ENCODE results near the gene SLC19A2. TPM values are rescaled to one million over a fixed set of nuclear protein-coding genes. Genes with fewer than 3 reads are reported as not detected.

The SLC19A2 gene
- polyA plus RNA-seq, 1 of the 3 experiments (the other 2 are of a cell fraction) = 3.4 TPM

DNA sequence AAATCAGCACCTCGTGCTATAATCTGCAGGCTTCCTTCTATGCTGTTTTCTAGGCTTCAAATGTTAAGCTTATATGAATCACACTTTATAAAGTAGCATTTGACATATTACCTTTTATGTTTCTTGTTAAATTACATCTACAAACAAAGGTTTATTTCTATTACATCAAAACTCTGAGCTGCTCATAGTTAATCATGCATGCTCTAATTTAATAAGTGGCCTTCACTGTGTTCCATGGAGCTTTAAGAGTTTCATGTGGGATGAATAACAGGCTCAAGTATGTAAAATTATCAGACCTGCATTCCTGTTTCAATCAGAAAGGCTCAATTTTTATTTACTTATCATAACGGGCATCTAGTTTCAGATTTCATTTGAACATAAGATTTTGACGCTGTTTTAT, 13.0 kb downstream of the SLC19A2 start:
- 85% methylated on average over 3 of the region's 3 CpGs for WGBS (ENCODE audit: low lambda C conversion rate)
- POLR2A ChIA-PET = no interaction called here

DNA sequence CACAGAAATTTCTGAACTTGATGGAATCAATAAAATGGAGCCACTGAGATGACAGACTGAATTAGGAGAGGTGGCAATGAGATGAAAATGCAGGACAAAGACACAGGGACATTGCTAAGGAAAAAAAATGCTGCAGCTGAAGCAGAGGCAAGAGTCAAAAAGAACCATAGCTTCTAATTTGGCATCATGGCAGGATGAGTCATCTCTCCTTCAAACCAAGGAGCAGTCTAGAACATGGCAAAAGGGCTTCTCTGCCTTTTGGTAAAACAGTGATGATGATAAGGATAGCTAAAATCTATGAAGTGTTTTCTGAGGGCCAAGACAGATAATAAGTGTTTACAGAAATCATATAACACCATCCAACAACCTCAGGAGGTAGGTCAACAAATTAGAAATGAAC, 16.8 kb downstream of the SLC19A2 start:
- Histone ChIP-seq H3K4me2 (no peak overlapping the region), H3K79me2 (ENCODE audit: insufficient read depth) (no peaks in the 10 kb centered on the region), H3K9me2 (no peaks in the 10 kb centered on the region), H3K36me3 (replicated peaks in 1 of 2; ENCODE audit: control insufficient read depth in 1 of 2, insufficient read depth in 2 of 2, low read length in 1 of 2) (peaks cover 6 to 32% of the 10 kb centered on the region in 2 experiments), H3K27ac (ENCODE audit: low read depth in 2 of 2, low read length in 1 of 2) (no peak overlapping the region), H3K4me3 (ENCODE audit: low read depth in 2 of 2, low read length in 1 of 2) (no peak overlapping the region), H2AFZ (ENCODE audit: low read depth) (no peak overlapping the region), H4K20me1 (ENCODE audit: insufficient read depth) (no peaks in the 10 kb centered on the region), H3K9ac (no peak overlapping the region), H3K27me3 (ENCODE audit: insufficient read depth) (no peaks in the 10 kb centered on the region), H3F3A (replicated peaks; ENCODE audit: insufficient read depth) (no peaks in the 10 kb centered on the region), H3K9me3 (no peaks in the 10 kb centered on the region), H3K4me1 (ENCODE audit: control insufficient read depth in 1 of 2, insufficient read depth in 2 of 2, low read depth in 1 of 2, low read length in 1 of 2) (no peaks in the 10 kb centered on the region; a peak in 1 of 4 replicates)
- ChIA-PET POLR2A (no interaction called here), CTCF (interaction anchor here (1.3 to 2.1 kb wide), 3 partner anchors 8 to 243 kb away, joined by 3 to 14 read pairs (median 4); no protein-coding TSS in a partner anchor)
- TF ChIP-seq ELF1 (IDR thresholded peaks at IDR 0.05) (no peak), JUND (IDR thresholded peaks at IDR 0.05) (peak; percentile 10; the same call in 1 of the 2 replicates), FOSL2 (IDR thresholded peaks at IDR 0.05; ENCODE audit: borderline replicate concordance, low read depth) (0 out of 2 replicates have a peak, but pooled peaks have one; percentile 9)
- no peak for DNase-seq

More for the DNA sequence above, 13.0 kb downstream of the SLC19A2 start:
- Histone ChIP-seq H3K4me2 (no peak overlapping the region), H3F3A (replicated peaks; ENCODE audit: insufficient read depth) (no peaks in the 10 kb centered on the region), H3K79me2 (ENCODE audit: insufficient read depth) (no peaks in the 10 kb centered on the region), H3K27ac (ENCODE audit: low read depth in 2 of 2, low read length in 1 of 2) (no peak overlapping the region), H4K20me1 (ENCODE audit: insufficient read depth) (no peaks in the 10 kb centered on the region), H2AFZ (ENCODE audit: low read depth) (no peak overlapping the region), H3K9me2 (no peaks in the 10 kb centered on the region), H3K4me3 (ENCODE audit: low read depth in 2 of 2, low read length in 1 of 2) (no peak overlapping the region), H3K27me3 (ENCODE audit: insufficient read depth) (no peaks in the 10 kb centered on the region), H3K36me3 (replicated peaks in 1 of 2; ENCODE audit: control insufficient read depth in 1 of 2, insufficient read depth in 2 of 2, low read length in 1 of 2) (peaks cover 0 to 29% of the 10 kb centered on the region in 2 experiments), H3K9ac (no peak overlapping the region), H3K4me1 (ENCODE audit: control insufficient read depth in 1 of 2, insufficient read depth in 2 of 2, low read depth in 1 of 2, low read length in 1 of 2) (no peaks in the 10 kb centered on the region; a peak in 1 of 4 replicates), H3K9me3 (no peaks in the 10 kb centered on the region)
- no peak for TF ChIP-seq POLR2AphosphoS5 (IDR thresholded peaks at IDR 0.05; ENCODE audit: low read depth, low read length)
- TF ChIP-seq, protein P1, sequence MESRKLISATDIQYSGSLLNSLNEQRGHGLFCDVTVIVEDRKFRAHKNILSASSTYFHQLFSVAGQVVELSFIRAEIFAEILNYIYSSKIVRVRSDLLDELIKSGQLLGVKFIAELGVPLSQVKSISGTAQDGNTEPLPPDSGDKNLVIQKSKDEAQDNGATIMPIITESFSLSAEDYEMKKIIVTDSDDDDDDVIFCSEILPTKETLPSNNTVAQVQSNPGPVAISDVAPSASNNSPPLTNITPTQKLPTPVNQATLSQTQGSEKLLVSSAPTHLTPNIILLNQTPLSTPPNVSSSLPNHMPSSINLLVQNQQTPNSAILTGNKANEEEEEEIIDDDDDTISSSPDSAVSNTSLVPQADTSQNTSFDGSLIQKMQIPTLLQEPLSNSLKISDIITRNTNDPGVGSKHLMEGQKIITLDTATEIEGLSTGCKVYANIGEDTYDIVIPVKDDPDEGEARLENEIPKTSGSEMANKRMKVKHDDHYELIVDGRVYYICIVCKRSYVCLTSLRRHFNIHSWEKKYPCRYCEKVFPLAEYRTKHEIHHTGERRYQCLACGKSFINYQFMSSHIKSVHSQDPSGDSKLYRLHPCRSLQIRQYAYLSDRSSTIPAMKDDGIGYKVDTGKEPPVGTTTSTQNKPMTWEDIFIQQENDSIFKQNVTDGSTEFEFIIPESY (IDR thresholded peaks at IDR 0.05; ENCODE audit: borderline replicate concordance, low read depth) = no peak
- no peak for TF ChIP-seq TAF1 (IDR thresholded peaks at IDR 0.05; ENCODE audit: borderline replicate concordance, low read depth, low read length)
- no peak for TF ChIP-seq MXI1 (IDR thresholded peaks at IDR 0.05; ENCODE audit: low read depth, low read length)
- no peak for TF ChIP-seq SMC3 (IDR thresholded peaks at IDR 0.05; ENCODE audit: low read depth, low read length)
- no peak for TF ChIP-seq TEAD4 (IDR thresholded peaks at IDR 0.05; ENCODE audit: borderline replicate concordance, insufficient read depth)
- no peak for TF ChIP-seq FOSL2 (IDR thresholded peaks at IDR 0.05; ENCODE audit: borderline replicate concordance, low read depth)
- no peak for TF ChIP-seq YY1 (IDR thresholded peaks at IDR 0.05; ENCODE audit: low read depth)
- TF ChIP-seq GATA2 (CRISPR knock-in tag; IDR thresholded peaks at IDR 0.05) = no peak
- TF ChIP-seq, protein P2, sequence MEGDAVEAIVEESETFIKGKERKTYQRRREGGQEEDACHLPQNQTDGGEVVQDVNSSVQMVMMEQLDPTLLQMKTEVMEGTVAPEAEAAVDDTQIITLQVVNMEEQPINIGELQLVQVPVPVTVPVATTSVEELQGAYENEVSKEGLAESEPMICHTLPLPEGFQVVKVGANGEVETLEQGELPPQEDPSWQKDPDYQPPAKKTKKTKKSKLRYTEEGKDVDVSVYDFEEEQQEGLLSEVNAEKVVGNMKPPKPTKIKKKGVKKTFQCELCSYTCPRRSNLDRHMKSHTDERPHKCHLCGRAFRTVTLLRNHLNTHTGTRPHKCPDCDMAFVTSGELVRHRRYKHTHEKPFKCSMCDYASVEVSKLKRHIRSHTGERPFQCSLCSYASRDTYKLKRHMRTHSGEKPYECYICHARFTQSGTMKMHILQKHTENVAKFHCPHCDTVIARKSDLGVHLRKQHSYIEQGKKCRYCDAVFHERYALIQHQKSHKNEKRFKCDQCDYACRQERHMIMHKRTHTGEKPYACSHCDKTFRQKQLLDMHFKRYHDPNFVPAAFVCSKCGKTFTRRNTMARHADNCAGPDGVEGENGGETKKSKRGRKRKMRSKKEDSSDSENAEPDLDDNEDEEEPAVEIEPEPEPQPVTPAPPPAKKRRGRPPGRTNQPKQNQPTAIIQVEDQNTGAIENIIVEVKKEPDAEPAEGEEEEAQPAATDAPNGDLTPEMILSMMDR (IDR thresholded peaks at IDR 0.05) = no peak
- TF ChIP-seq CHD2 (IDR thresholded peaks at IDR 0.05; ENCODE audit: low read length, partially characterized antibody) = no peak
- TF ChIP-seq RXRA (IDR thresholded peaks at IDR 0.05; ENCODE audit: borderline replicate concordance, low read depth) = no peak
- no peak for TF ChIP-seq RAD21 (IDR thresholded peaks at IDR 0.05; ENCODE audit: low read length)
- no peak for TF ChIP-seq SIN3A (IDR thresholded peaks at IDR 0.05; ENCODE audit: borderline replicate concordance, low read depth, low read length)
- no peak for TF ChIP-seq ELF1 (IDR thresholded peaks at IDR 0.05)
- no peak for DNase-seq
- CTCF ChIA-PET = interaction anchor here (1.5 kb wide), 1 partner anchor 74 kb away, joined by 8 read pairs; no protein-coding TSS in a partner anchor

All from SK-N-SH (cell line).